K562 (cell line): Measurements from ENCODE around the gene CFAP54. TPM values are rescaled to one million over a fixed set of nuclear protein-coding genes. Genes with fewer than 3 reads are reported as not detected.

Experiments
- ATAC-seq: fragments of 200-7000 bp; cut with Tn5 transposase; 3 replicates; pipeline ENCODE4 v1.9.1; 2020; ENCODE audit warnings: moderate library complexity
- BruUV-seq: library from RNA; stranded (reverse); fragments of 400-500 nt; replicated peaks from 2 replicates; lab custom pipeline; 2021; lab: Mats Ljungman, UMichigan
- CTCF ChIA-PET: fragments of 300-600 bp; formaldehyde crosslinking; extraction: SDS; loops from one replicate; lab custom pipeline; 2021; ENCODE audit warnings: low intra/inter-chr PET ratio; lab: Yijun Ruan, JAX
- POLR2A ChIA-PET: fragments of 300-600, 350-650 bp; sonication (Branson Sonifier 250); formaldehyde crosslinking; extraction: SDS; loops from one replicate; lab custom pipeline; 2021; ENCODE audit warnings: antibody characterized with exemption, inconsistent platforms; lab: Yijun Ruan, JAX
- DNase-seq, 4 experiments: peaks; one replicate each; pipeline versions ENCODE4 v3.0.0 to v3.0.0-alpha.2; 2011 to 2018; ENCODE audit warnings: low spot score in 3 of 4, mixed read lengths in 3 of 4; ENCODE audit errors: extremely low read depth in 1 of 4
- FAIRE-seq: peaks from 2 replicates; lab custom pipeline; 2011; peaks lifted over from hg19 to GRCh38; lab: Jason Lieb, UNC
- H2AFZ ChIP-seq: 2 replicates; pipeline ENCODE4 v1.6.0; 2011; ENCODE audit warnings: low read depth, low read length, control low read depth, inconsistent platforms
- H3K27ac ChIP-seq: fragments of 200-600 bp; 3 replicates; pipeline ENCODE4 v1.8.0; 2011; ENCODE audit warnings: low read depth, mild to moderate bottlenecking, control low read depth, inconsistent platforms, low read length, moderate library complexity, mixed read lengths; ENCODE audit errors: extremely low read depth
- H3K27me3 ChIP-seq, 2 experiments: fragments of 300-600 bp in 1 of 2; 2 replicates in 1 of 2; 3 replicates in 1 of 2; pipeline versions ENCODE4 v1.6.0 to v1.8.0; 2011; ENCODE audit warnings: inconsistent platforms in 2 of 2, low read length in 2 of 2, mild to moderate bottlenecking in 1 of 2, mixed read lengths in 1 of 2, moderate library complexity in 1 of 2; ENCODE audit not compliant: control insufficient read depth in 2 of 2, insufficient read depth in 2 of 2
- H3K36me3 ChIP-seq: fragments of 300-600 bp; 3 replicates; pipeline ENCODE4 v1.8.0; 2011; ENCODE audit warnings: mild to moderate bottlenecking, low read length, inconsistent platforms; ENCODE audit not compliant: control insufficient read depth, insufficient read depth
- H3K4me1 ChIP-seq, 2 experiments: fragments of 200-600 bp in 1 of 2; replicated peaks in 1 of 2; 2 replicates in 1 of 2; 3 replicates in 1 of 2; pipeline versions ENCODE4 v1.5.1 to v1.8.0; 2011; ENCODE audit warnings: inconsistent platforms in 2 of 2, low read length in 2 of 2, mild to moderate bottlenecking in 1 of 2, mixed read lengths in 1 of 2, moderate library complexity in 1 of 2; ENCODE audit not compliant: control insufficient read depth in 2 of 2, insufficient read depth in 2 of 2
- H3K4me2 ChIP-seq: 2 replicates; pipeline ENCODE4 v1.6.1; 2011; ENCODE audit warnings: low read length, control low read depth, inconsistent platforms, mixed read lengths; ENCODE audit not compliant: insufficient read depth
- H3K4me3 ChIP-seq: fragments of 200-600 bp; sonication (generic), shearing (Covaris generic); 2 replicates; pipeline ENCODE4 v1.5.1; 2016; ENCODE audit warnings: control low read depth, inconsistent platforms
- H3K79me2 ChIP-seq: fragments of 200-600 bp; 3 replicates; pipeline ENCODE4 v1.8.0; 2011; ENCODE audit warnings: low read length, inconsistent platforms; ENCODE audit not compliant: control insufficient read depth, insufficient read depth
- H3K9ac ChIP-seq, 2 experiments: 2 replicates each; pipeline versions ENCODE4 v1.6.0 to v1.6.1; 2011; ENCODE audit warnings: low read depth in 2 of 2, low read length in 2 of 2, control low read depth in 1 of 2, inconsistent platforms in 1 of 2, mild to moderate bottlenecking in 1 of 2, mixed read lengths in 1 of 2; ENCODE audit not compliant: insufficient read depth in 1 of 2
- H3K9me1 ChIP-seq: one replicate; pipeline ENCODE4 v1.6.0; 2011; ENCODE audit warnings: inconsistent platforms, mild to moderate bottlenecking, low read length, moderate library complexity; ENCODE audit not compliant: control insufficient read depth, insufficient read depth
- H3K9me3 ChIP-seq: replicated peaks from 2 replicates; pipeline ENCODE4 v1.5.1; 2011; ENCODE audit warnings: low read depth, low read length, inconsistent platforms; ENCODE audit not compliant: control insufficient read depth, insufficient read depth
- H4K20me1 ChIP-seq: replicated peaks from 2 replicates; pipeline ENCODE4 v1.6.1; 2011; ENCODE audit warnings: low read length, inconsistent platforms, mixed read lengths; ENCODE audit not compliant: control insufficient read depth, insufficient read depth
- LEF1 ChIP-seq: fragments of 450-650 bp; IDR thresholded peaks from 2 replicates; pipeline ENCODE4 v1.6.1; 2016; ENCODE audit warnings: mild to moderate bottlenecking
- NFXL1 ChIP-seq: fragments of 450-650 bp; formaldehyde crosslinking; IDR thresholded peaks from 2 replicates; pipeline ENCODE4 v1.4.0; 2021; ENCODE audit warnings: mild to moderate bottlenecking
- RBM39 ChIP-seq: fragments of 200-400 bp; formaldehyde crosslinking; optimal IDR thresholded peaks from 2 replicates; pipeline ENCODE3; 2018; ENCODE audit warnings: low read depth, low read length
- RCOR1 ChIP-seq, 2 experiments: IDR thresholded peaks; 2 replicates each; pipeline ENCODE4 v1.6.1; 2012; ENCODE audit warnings: low read depth in 2 of 2, low read length in 2 of 2, borderline replicate concordance in 1 of 2, improper control_type of control experiment in 1 of 2
- TEAD2 ChIP-seq: fragments of 450-650 bp; IDR thresholded peaks from 2 replicates; pipeline ENCODE4 v1.6.1; 2016; ENCODE audit warnings: missing genetic modification characterization, control low read depth, missing compliant biosample characterization
- ZC3H4 ChIP-seq: sonication (generic); formaldehyde crosslinking; IDR thresholded peaks from 2 replicates; pipeline ENCODE4 v1.9.0; 2021; ENCODE audit warnings: missing genetic modification reagents, borderline replicate concordance
- ZKSCAN1 ChIP-seq: fragments of 150-350 bp; IDR thresholded peaks from 2 replicates; pipeline ENCODE4 v1.6.1; 2016; ENCODE audit warnings: low read depth, low read length
- ZNF140 ChIP-seq: fragments of 250-450 bp; sonication (Bioruptor Pico); IDR thresholded peaks from 2 replicates; pipeline ENCODE4 v1.8.0; 2021; ENCODE audit warnings: moderate library complexity, mild to moderate bottlenecking, inconsistent platforms
- ZNF445 ChIP-seq: fragments of 250-450 bp; sonication (Bioruptor Pico); IDR thresholded peaks from 2 replicates; pipeline ENCODE4 v1.4.0; 2020; ENCODE audit warnings: low read depth, mild to moderate bottlenecking, moderate library complexity
- ZNF507 ChIP-seq: conservative IDR thresholded peaks from 2 replicates; pipeline ENCODE4 v1.6.1; 2017; ENCODE audit warnings: missing genetic modification characterization, missing compliant biosample characterization
- WGBS: fragments of 100-300 bp; shearing (Covaris generic); methylation state at CpG from one replicate; pipeline ENCODE4 v1.1.6; 2016; ENCODE audit warnings: low coverage, mixed read lengths; ENCODE audit not compliant: insufficient coverage; ENCODE audit errors: missing lambda C conversion rate; 5-methylcytosine and 5-hydroxymethylcytosine counted together
- in situ Hi-C: fragments of 300-500 bp; cut with MboI; formaldehyde crosslinking; loops from 4 replicates; pipeline ENCODE4 v1.15.0; 2018; ENCODE audit warnings: inconsistent platforms, mixed read lengths
- intact Hi-C: fragments of 100-400 bp; cut with micrococcal nuclease; formaldehyde crosslinking; loops from 2 replicates; pipeline ENCODE4 v1.14.2; 2022
- polyA plus RNA-seq, 8 experiments: library from polyadenylated mRNA; depleted of rRNA in 4 of 8; stranded (reverse) in 5 of 8; unstranded in 3 of 8; fragments of >200 nt; fragmentation: Nextera tagmentation in 2 of 8; fragmentation: Illumina TruSeq in 1 of 8; extraction: Ambion mirVana in 2 of 8; extraction: Trizol in 1 of 8; gene quantifications; 2 replicates each; pipeline versions ENCODE4 v1.2.1 to v1.2.3, GENCODE V29; 2011 to 2014; ENCODE audit warnings: inconsistent platforms in 1 of 8, missing spikeins in 1 of 8
- total RNA-seq, 7 experiments: library from RNA; depleted of rRNA in 6 of 7; stranded (reverse); fragments of >200 nt in 6 of 7; fragmentation: Illumina TruSeq in 2 of 7; extraction: Trizol in 2 of 7; gene quantifications; 2 replicates each; pipeline versions ENCODE4 v1.2.1 to v1.2.3, GENCODE V29; 2011 to 2021; ENCODE audit warnings: low replicate concordance in 1 of 7
- TF ChIP-seq, protein P1 (sequence below): fragments of 450-650 bp; IDR thresholded peaks from 2 replicates; pipeline ENCODE4 v1.6.1; 2018; ENCODE audit not compliant: partially characterized antibody
- TF ChIP-seq, protein P2 (sequence below): fragments of 450-650 bp; formaldehyde crosslinking; IDR thresholded peaks from 2 replicates; pipeline ENCODE4 v1.4.0; 2020; ENCODE audit warnings: mild to moderate bottlenecking, moderate library complexity

CFAP54 gene
- total and polyA plus RNA-seq, 9 of the 15 experiments (the other 6 are each of a cell fraction or from before 2014, with no cell fraction given), result 0.03 to 0.23 (median 0.10) TPM; not detected in 3

DNA sequence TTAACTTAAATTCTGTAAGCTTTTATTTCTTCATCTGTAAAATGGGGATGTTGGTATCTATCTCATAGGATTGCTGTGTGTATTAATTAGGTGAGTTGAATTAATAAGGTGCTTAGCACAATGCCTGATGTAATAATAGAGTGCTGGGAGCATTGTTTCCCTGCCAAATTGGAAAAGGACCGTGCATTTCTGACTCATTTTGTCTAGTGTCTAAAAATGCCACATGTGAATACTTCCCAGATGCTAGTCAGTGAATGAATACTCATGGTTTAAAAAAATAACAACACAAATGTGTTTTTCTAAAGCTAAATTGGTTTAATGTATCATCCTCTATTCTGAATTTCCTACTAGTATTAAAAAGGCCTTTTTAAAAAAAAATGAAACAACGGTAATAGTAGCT lies 372.3 kb downstream of the CFAP54 start:
- ChIA-PET CTCF (no interaction called here), POLR2A (interaction anchor here (1.0 kb wide), 1 partner anchor 13 kb away, joined by 4 read pairs; no protein-coding TSS in a partner anchor)
- DNase-seq (no peak), ATAC-seq (no peak), FAIRE-seq (no peak)
- Histone ChIP-seq H3K4me3 (no peak overlapping the region), H3K36me3 (no peaks in the 10 kb centered on the region), H3K4me1 (no peaks in the 10 kb centered on the region), H3K27me3 (no peaks in the 10 kb centered on the region), H3K4me2 (no peak overlapping the region), H3K9me3 (no peaks in the 10 kb centered on the region), H3K9ac (no peak overlapping the region), H4K20me1 (no peaks in the 10 kb centered on the region), H3K79me2 (no peaks in the 10 kb centered on the region), H3K9me1 (no peaks in the 10 kb centered on the region), H3K27ac (no peak overlapping the region), H2AFZ (no peak overlapping the region)
- no TSS peak for BruUV-seq
- in situ Hi-C loops, result no loop called here
- WGBS, result 0% methylated on average over 2 of the region's 2 CpGs
- TF ChIP-seq ZNF445 (CRISPR knock-in tag) (no peak), TEAD2 (tag) (no peak), NFXL1 (no peak), RCOR1 (IDR thresholded peaks at IDR 0.05; ENCODE audit: borderline replicate concordance in 1 of 2, low read depth in 2 of 2, low read length in 2 of 2) (no peak), ZNF507 (no peak), ZC3H4 (CRISPR knock-in tag) (no peak)
- intact Hi-C loops, result no loop called here

DNA sequence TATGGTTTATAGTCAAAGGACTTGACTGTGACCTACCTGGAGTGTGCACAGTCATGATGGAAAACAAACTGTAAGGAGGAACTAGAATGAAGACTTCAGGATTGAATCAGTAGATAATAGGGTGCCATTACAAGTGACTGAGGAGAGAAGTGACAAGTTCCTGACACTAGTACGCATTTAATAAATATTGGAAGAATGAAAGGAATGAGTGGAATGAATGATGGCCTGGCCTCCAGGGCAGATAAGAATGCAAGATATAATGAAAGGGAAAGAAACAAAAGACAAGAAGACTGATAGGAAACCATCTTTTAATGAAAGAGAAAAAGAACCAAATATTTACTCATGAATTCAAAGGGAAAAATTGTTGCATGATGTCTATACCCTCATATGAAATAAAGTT lies 372.9 kb downstream of the CFAP54 start:
- Histone ChIP-seq H2AFZ (no peak overlapping the region), H3K9me1 (no peaks in the 10 kb centered on the region), H3K4me2 (no peak overlapping the region), H3K27me3 (no peaks in the 10 kb centered on the region), H3K27ac (no peak overlapping the region), H3K36me3 (no peaks in the 10 kb centered on the region), H3K79me2 (no peaks in the 10 kb centered on the region), H3K9me3 (no peaks in the 10 kb centered on the region), H3K4me1 (no peaks in the 10 kb centered on the region), H4K20me1 (no peaks in the 10 kb centered on the region), H3K4me3 (no peak overlapping the region), H3K9ac (no peak overlapping the region)
- CTCF ChIA-PET, result no interaction called here
- in situ Hi-C loops (no loop called here), intact Hi-C loops (no loop called here)
- ATAC-seq (no peak), DNase-seq (no peak), FAIRE-seq (no peak)
- 0% methylated on average over 1 of the region's 1 CpG for WGBS
- POLR2A ChIA-PET, result interaction anchor here (1.0 kb wide), 1 partner anchor 12 kb away, joined by 4 read pairs; no protein-coding TSS in a partner anchor
- BruUV-seq, result no TSS peak
- TF ChIP-seq LEF1 (no peak), ZNF140 (CRISPR knock-in tag) (no peak), RBM39 (no peak), ZKSCAN1 (no peak)
- TF ChIP-seq, protein P1, sequence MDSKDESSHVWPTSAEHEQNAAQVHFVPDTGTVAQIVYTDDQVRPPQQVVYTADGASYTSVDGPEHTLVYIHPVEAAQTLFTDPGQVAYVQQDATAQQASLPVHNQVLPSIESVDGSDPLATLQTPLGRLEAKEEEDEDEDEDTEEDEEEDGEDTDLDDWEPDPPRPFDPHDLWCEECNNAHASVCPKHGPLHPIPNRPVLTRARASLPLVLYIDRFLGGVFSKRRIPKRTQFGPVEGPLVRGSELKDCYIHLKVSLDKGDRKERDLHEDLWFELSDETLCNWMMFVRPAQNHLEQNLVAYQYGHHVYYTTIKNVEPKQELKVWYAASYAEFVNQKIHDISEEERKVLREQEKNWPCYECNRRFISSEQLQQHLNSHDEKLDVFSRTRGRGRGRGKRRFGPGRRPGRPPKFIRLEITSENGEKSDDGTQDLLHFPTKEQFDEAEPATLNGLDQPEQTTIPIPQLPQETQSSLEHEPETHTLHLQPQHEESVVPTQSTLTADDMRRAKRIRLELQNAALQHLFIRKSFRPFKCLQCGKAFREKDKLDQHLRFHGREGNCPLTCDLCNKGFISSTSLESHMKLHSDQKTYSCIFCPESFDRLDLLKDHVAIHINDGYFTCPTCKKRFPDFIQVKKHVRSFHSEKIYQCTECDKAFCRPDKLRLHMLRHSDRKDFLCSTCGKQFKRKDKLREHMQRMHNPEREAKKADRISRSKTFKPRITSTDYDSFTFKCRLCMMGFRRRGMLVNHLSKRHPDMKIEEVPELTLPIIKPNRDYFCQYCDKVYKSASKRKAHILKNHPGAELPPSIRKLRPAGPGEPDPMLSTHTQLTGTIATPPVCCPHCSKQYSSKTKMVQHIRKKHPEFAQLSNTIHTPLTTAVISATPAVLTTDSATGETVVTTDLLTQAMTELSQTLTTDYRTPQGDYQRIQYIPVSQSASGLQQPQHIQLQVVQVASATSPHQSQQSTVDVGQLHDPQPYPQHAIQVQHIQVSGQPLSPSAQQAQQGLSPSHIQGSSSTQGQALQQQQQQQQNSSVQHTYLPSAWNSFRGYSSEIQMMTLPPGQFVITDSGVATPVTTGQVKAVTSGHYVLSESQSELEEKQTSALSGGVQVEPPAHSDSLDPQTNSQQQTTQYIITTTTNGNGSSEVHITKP, result no peak
- TF ChIP-seq, protein P2, sequence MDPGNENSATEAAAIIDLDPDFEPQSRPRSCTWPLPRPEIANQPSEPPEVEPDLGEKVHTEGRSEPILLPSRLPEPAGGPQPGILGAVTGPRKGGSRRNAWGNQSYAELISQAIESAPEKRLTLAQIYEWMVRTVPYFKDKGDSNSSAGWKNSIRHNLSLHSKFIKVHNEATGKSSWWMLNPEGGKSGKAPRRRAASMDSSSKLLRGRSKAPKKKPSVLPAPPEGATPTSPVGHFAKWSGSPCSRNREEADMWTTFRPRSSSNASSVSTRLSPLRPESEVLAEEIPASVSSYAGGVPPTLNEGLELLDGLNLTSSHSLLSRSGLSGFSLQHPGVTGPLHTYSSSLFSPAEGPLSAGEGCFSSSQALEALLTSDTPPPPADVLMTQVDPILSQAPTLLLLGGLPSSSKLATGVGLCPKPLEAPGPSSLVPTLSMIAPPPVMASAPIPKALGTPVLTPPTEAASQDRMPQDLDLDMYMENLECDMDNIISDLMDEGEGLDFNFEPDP (CRISPR knock-in tag), result no peak
